ENCODE results near the gene RMDN2. TPM values are rescaled to one million over a fixed set of nuclear protein-coding genes. Genes with fewer than 3 reads are reported as not detected.

Gene RMDN2
- total and polyA plus RNA-seq, 2 experiments from 2014 or later, result 3.4 to 3.6 TPM

DNA sequence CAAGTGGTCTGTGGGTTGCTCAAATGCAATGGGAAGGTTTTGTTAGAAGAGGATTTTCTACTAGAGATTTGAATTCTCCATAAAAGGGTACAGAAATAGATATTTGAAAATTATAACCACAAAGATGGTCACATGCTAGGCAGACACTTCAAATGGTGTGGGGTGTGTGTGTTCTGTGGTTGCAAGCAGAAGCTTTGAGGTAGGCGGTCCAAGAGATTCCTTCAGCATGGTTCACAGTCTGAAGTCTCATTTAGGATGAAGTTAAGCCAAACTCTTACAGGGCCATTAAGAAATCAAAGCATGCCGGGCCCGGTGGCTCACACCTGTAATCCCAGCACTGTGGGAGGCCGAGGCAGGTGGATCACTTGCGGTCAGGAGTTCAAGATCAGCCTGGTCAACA is 38.3 kb upstream of the RMDN2 start:
- H4K20me1 ChIP-seq (replicated peaks; ENCODE audit: insufficient read depth), result no peaks in the 10 kb centered on the region
- Mint-ChIP-seq H3K27me3 (ENCODE audit: insufficient read depth, low read depth, poor library complexity) (peaks cover 5% of the 10 kb centered on the region), H3K4me1 (peaks cover 21% of the 10 kb centered on the region), H3K9me3 (no peaks in the 10 kb centered on the region), H3K27ac (no peak overlapping the region), H3K36me3 (ENCODE audit: low read depth) (no peaks in the 10 kb centered on the region), H3K4me3 (no peak overlapping the region)
- no peak overlapping the region for H3K27ac ChIP-seq (ENCODE audit: low read depth)
- ATAC-seq (no peak), DNase-seq (ENCODE audit: low spot score) (no peak)
- no peaks in the 10 kb centered on the region for H3K9me2 ChIP-seq (ENCODE audit: insufficient read depth)
- H3K27me3 ChIP-seq (ENCODE audit: insufficient read depth), result no peaks in the 10 kb centered on the region
- H3K4me2 ChIP-seq, result no peak overlapping the region
- no peak overlapping the region for H2AFZ ChIP-seq
- H3K79me2 ChIP-seq (replicated peaks; ENCODE audit: insufficient read depth), result no peaks in the 10 kb centered on the region
- H3K4me3 ChIP-seq, result no peak overlapping the region
- no peaks in the 10 kb centered on the region for H3K36me3 ChIP-seq (ENCODE audit: insufficient read depth)
- peaks cover 9% of the 10 kb centered on the region; the same call in 1 of the 2 replicates for H3K4me1 ChIP-seq (ENCODE audit: insufficient read depth)
- TF ChIP-seq ZNF331 (CRISPR knock-in tag; IDR thresholded peaks at IDR 0.05; ENCODE audit: low read depth) (no peak), EZH2phosphoT487 (IDR thresholded peaks at IDR 0.05; ENCODE audit: unreplicated experiment) (no peak), EZH2 (IDR thresholded peaks at IDR 0.05; ENCODE audit: low read depth, unreplicated experiment) (no peak), NANOG (IDR thresholded peaks at IDR 0.05; ENCODE audit: borderline replicate concordance) (no peak), ZNF114 (CRISPR knock-in tag; IDR thresholded peaks at IDR 0.05) (no peak), POLR2AphosphoS5 (IDR thresholded peaks at IDR 0.05; ENCODE audit: low read depth) (no peak), CREB1 (CRISPR knock-in tag; IDR thresholded peaks at IDR 0.05; ENCODE audit: low read depth) (no peak), STAT1 (IDR thresholded peaks at IDR 0.05; ENCODE audit: unreplicated experiment) (no peak)
- TF ChIP-seq, protein P1, sequence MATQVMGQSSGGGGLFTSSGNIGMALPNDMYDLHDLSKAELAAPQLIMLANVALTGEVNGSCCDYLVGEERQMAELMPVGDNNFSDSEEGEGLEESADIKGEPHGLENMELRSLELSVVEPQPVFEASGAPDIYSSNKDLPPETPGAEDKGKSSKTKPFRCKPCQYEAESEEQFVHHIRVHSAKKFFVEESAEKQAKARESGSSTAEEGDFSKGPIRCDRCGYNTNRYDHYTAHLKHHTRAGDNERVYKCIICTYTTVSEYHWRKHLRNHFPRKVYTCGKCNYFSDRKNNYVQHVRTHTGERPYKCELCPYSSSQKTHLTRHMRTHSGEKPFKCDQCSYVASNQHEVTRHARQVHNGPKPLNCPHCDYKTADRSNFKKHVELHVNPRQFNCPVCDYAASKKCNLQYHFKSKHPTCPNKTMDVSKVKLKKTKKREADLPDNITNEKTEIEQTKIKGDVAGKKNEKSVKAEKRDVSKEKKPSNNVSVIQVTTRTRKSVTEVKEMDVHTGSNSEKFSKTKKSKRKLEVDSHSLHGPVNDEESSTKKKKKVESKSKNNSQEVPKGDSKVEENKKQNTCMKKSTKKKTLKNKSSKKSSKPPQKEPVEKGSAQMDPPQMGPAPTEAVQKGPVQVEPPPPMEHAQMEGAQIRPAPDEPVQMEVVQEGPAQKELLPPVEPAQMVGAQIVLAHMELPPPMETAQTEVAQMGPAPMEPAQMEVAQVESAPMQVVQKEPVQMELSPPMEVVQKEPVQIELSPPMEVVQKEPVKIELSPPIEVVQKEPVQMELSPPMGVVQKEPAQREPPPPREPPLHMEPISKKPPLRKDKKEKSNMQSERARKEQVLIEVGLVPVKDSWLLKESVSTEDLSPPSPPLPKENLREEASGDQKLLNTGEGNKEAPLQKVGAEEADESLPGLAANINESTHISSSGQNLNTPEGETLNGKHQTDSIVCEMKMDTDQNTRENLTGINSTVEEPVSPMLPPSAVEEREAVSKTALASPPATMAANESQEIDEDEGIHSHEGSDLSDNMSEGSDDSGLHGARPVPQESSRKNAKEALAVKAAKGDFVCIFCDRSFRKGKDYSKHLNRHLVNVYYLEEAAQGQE (IDR thresholded peaks at IDR 0.05; ENCODE audit: unreplicated experiment), result no peak
- TF ChIP-seq, protein P2, sequence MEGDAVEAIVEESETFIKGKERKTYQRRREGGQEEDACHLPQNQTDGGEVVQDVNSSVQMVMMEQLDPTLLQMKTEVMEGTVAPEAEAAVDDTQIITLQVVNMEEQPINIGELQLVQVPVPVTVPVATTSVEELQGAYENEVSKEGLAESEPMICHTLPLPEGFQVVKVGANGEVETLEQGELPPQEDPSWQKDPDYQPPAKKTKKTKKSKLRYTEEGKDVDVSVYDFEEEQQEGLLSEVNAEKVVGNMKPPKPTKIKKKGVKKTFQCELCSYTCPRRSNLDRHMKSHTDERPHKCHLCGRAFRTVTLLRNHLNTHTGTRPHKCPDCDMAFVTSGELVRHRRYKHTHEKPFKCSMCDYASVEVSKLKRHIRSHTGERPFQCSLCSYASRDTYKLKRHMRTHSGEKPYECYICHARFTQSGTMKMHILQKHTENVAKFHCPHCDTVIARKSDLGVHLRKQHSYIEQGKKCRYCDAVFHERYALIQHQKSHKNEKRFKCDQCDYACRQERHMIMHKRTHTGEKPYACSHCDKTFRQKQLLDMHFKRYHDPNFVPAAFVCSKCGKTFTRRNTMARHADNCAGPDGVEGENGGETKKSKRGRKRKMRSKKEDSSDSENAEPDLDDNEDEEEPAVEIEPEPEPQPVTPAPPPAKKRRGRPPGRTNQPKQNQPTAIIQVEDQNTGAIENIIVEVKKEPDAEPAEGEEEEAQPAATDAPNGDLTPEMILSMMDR (conservative IDR thresholded peaks at IDR 0.05; ENCODE audit: low read depth in 2 of 2), result no peak
- TF ChIP-seq, protein P3, sequence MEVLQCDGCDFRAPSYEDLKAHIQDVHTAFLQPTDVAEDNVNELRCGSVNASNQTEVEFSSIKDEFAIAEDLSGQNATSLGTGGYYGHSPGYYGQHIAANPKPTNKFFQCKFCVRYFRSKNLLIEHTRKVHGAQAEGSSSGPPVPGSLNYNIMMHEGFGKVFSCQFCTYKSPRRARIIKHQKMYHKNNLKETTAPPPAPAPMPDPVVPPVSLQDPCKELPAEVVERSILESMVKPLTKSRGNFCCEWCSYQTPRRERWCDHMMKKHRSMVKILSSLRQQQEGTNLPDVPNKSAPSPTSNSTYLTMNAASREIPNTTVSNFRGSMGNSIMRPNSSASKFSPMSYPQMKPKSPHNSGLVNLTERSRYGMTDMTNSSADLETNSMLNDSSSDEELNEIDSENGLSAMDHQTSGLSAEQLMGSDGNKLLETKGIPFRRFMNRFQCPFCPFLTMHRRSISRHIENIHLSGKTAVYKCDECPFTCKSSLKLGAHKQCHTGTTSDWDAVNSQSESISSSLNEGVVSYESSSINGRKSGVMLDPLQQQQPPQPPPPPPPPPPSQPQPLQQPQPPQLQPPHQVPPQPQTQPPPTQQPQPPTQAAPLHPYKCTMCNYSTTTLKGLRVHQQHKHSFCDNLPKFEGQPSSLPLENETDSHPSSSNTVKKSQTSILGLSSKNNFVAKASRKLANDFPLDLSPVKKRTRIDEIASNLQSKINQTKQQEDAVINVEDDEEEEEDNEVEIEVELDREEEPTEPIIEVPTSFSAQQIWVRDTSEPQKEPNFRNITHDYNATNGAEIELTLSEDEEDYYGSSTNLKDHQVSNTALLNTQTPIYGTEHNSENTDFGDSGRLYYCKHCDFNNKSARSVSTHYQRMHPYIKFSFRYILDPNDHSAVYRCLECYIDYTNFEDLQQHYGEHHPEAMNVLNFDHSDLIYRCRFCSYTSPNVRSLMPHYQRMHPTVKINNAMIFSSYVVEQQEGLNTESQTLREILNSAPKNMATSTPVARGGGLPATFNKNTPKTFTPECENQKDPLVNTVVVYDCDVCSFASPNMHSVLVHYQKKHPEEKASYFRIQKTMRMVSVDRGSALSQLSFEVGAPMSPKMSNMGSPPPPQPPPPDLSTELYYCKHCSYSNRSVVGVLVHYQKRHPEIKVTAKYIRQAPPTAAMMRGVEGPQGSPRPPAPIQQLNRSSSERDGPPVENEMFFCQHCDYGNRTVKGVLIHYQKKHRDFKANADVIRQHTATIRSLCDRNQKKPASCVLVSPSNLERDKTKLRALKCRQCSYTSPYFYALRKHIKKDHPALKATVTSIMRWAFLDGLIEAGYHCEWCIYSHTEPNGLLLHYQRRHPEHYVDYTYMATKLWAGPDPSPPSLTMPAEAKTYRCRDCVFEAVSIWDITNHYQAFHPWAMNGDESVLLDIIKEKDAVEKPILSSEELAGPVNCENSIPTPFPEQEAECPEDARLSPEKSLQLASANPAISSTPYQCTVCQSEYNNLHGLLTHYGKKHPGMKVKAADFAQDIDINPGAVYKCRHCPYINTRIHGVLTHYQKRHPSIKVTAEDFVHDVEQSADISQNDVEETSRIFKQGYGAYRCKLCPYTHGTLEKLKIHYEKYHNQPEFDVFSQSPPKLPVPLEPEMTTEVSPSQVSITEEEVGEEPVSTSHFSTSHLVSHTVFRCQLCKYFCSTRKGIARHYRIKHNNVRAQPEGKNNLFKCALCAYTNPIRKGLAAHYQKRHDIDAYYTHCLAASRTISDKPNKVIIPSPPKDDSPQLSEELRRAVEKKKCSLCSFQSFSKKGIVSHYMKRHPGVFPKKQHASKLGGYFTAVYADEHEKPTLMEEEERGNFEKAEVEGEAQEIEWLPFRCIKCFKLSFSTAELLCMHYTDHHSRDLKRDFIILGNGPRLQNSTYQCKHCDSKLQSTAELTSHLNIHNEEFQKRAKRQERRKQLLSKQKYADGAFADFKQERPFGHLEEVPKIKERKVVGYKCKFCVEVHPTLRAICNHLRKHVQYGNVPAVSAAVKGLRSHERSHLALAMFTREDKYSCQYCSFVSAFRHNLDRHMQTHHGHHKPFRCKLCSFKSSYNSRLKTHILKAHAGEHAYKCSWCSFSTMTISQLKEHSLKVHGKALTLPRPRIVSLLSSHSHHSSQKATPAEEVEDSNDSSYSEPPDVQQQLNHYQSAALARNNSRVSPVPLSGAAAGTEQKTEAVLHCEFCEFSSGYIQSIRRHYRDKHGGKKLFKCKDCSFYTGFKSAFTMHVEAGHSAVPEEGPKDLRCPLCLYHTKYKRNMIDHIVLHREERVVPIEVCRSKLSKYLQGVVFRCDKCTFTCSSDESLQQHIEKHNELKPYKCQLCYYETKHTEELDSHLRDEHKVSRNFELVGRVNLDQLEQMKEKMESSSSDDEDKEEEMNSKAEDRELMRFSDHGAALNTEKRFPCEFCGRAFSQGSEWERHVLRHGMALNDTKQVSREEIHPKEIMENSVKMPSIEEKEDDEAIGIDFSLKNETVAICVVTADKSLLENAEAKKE (CRISPR knock-in tag; IDR thresholded peaks at IDR 0.05), result no peak
- TF ChIP-seq, protein P4, sequence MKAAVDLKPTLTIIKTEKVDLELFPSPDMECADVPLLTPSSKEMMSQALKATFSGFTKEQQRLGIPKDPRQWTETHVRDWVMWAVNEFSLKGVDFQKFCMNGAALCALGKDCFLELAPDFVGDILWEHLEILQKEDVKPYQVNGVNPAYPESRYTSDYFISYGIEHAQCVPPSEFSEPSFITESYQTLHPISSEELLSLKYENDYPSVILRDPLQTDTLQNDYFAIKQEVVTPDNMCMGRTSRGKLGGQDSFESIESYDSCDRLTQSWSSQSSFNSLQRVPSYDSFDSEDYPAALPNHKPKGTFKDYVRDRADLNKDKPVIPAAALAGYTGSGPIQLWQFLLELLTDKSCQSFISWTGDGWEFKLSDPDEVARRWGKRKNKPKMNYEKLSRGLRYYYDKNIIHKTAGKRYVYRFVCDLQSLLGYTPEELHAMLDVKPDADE (IDR thresholded peaks at IDR 0.05), result no peak
- no peaks in the 10 kb centered on the region for H3F3A ChIP-seq (replicated peaks; ENCODE audit: low read depth)

All from GM23338 (cell line).